ENCODE data around the gene STK38. TPM values are rescaled to one million over a fixed set of nuclear protein-coding genes. Genes with fewer than 3 reads are reported as not detected.

The STK38 gene
- total and polyA plus RNA-seq, 9 of the 15 experiments (the other 6 are each of a cell fraction or from before 2014, with no cell fraction given): 5.7 to 28.7 (median 19.5) TPM

GRCh38 chr6:36594029-36594815, 46.9 kb upstream of the STK38 start, which contains the start of gene SRSF3 (continued):
- TF ChIP-seq CREB1 (IDR thresholded peaks at IDR 0.05) (peak; percentile 89), CREB1 (CRISPR knock-in tag; IDR thresholded peaks at IDR 0.05) (peak; percentile 94), LARP7 (IDR thresholded peaks at IDR 0.05) (peak; percentile 43; the same call in 1 of the 2 replicates), SRF (CRISPR knock-in tag; IDR thresholded peaks at IDR 0.05) (peak; percentile 13 to 60; a peak in 2 of 4 replicates), TAF15 (IDR thresholded peaks at IDR 0.05; ENCODE audit: low read depth, low read length) (peak; percentile 92; the same call in 1 of the 2 replicates), RFX1 (IDR thresholded peaks at IDR 0.05) (peak; percentile 79), GABPB2 (CRISPR knock-in tag; conservative IDR thresholded peaks at IDR 0.05) (0 out of 2 replicates have a peak, but pooled peaks have one; percentile 14), RB1 (IDR thresholded peaks at IDR 0.05; ENCODE audit: low read depth) (peak; percentile 87), ELF1 (tag; IDR thresholded peaks at IDR 0.05) (0 out of 2 replicates have a peak, but pooled peaks have one; percentile 17), ZBTB7A (IDR thresholded peaks at IDR 0.05; ENCODE audit: borderline replicate concordance, control insufficient read depth, low read depth, low read length) (peak; percentile 61; the same call in 1 of the 2 replicates), XRCC3 (IDR thresholded peaks at IDR 0.05) (no peak), MAZ (CRISPR knock-in tag; conservative IDR thresholded peaks at IDR 0.05 in 1 of 2, IDR thresholded peaks at IDR 0.05 in 1 of 2) (peak; percentile 79 to 83; a peak in 3 of 4 replicates), NFRKB (IDR thresholded peaks at IDR 0.05; ENCODE audit: low read depth) (peak; percentile 100), CBX8 (IDR thresholded peaks at IDR 0.05; ENCODE audit: borderline replicate concordance, extremely low read depth, low read depth, low read length, poor library complexity, severe bottlenecking) (no peak), BCL6 (CRISPR knock-in tag; IDR thresholded peaks at IDR 0.05) (no peak; the same call in 1 of the 2 replicates), HMGN3 (IDR thresholded peaks at IDR 0.05; ENCODE audit: borderline replicate concordance, extremely low read depth, insufficient read length, low read depth, low read length) (peak; percentile 85), ZNF316 (IDR thresholded peaks at IDR 0.05) (peak; percentile 51; the same call in 1 of the 2 replicates), KAT2B (IDR thresholded peaks at IDR 0.05; ENCODE audit: low read depth, low read length) (no peak), ZNF780A (CRISPR knock-in tag; IDR thresholded peaks at IDR 0.05) (no peak; the same call in 1 of the 2 replicates), BDP1 (IDR thresholded peaks at IDR 0.05; ENCODE audit: insufficient read depth, insufficient read length) (no peak), HMG20B (CRISPR knock-in tag; IDR thresholded peaks at IDR 0.05) (no peak), ZNF134 (CRISPR knock-in tag; conservative IDR thresholded peaks at IDR 0.05) (no peak), PHTF2 (CRISPR knock-in tag; IDR thresholded peaks at IDR 0.05) (peak; percentile 90; the same call in 1 of the 2 replicates), ZNF79 (CRISPR knock-in tag; IDR thresholded peaks at IDR 0.05; ENCODE audit: low read depth) (no peak), NUFIP1 (IDR thresholded peaks at IDR 0.05; ENCODE audit: partially characterized antibody) (peak; percentile 56)
- TF ChIP-seq, protein P1, sequence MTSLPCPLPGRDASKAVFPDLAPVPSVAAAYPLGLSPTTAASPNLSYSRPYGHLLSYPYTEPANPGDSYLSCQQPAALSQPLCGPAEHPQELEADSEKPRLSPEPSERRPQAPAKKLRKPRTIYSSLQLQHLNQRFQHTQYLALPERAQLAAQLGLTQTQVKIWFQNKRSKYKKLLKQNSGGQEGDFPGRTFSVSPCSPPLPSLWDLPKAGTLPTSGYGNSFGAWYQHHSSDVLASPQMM (CRISPR knock-in tag; IDR thresholded peaks at IDR 0.05): no peak
- TF ChIP-seq, protein P2, sequence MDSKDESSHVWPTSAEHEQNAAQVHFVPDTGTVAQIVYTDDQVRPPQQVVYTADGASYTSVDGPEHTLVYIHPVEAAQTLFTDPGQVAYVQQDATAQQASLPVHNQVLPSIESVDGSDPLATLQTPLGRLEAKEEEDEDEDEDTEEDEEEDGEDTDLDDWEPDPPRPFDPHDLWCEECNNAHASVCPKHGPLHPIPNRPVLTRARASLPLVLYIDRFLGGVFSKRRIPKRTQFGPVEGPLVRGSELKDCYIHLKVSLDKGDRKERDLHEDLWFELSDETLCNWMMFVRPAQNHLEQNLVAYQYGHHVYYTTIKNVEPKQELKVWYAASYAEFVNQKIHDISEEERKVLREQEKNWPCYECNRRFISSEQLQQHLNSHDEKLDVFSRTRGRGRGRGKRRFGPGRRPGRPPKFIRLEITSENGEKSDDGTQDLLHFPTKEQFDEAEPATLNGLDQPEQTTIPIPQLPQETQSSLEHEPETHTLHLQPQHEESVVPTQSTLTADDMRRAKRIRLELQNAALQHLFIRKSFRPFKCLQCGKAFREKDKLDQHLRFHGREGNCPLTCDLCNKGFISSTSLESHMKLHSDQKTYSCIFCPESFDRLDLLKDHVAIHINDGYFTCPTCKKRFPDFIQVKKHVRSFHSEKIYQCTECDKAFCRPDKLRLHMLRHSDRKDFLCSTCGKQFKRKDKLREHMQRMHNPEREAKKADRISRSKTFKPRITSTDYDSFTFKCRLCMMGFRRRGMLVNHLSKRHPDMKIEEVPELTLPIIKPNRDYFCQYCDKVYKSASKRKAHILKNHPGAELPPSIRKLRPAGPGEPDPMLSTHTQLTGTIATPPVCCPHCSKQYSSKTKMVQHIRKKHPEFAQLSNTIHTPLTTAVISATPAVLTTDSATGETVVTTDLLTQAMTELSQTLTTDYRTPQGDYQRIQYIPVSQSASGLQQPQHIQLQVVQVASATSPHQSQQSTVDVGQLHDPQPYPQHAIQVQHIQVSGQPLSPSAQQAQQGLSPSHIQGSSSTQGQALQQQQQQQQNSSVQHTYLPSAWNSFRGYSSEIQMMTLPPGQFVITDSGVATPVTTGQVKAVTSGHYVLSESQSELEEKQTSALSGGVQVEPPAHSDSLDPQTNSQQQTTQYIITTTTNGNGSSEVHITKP (IDR thresholded peaks at IDR 0.05; ENCODE audit: partially characterized antibody): no peak

Data from K562 (cell line).